ENCODE data around the gene LYRM9. TPM values are rescaled to one million over a fixed set of nuclear protein-coding genes. Genes with fewer than 3 reads are reported as not detected.

Gene LYRM9
- total and polyA plus RNA-seq, 11 donors, result 3.9 to 25.2 (median 9.7) TPM

GRCh38 chr17:27906623-27907022, 13.5 kb upstream of the LYRM9 start:
- no peak for TF ChIP-seq CTCF (IDR thresholded peaks at IDR 0.05)
- no peak for TF ChIP-seq POLR2A (IDR thresholded peaks at IDR 0.05)
- WGBS, 4 donors, result 38 to 62% (median 50%) methylated on average over 3 of the region's 3 CpGs
- H3K27me3 ChIP-seq, result peaks cover 0 to 3% (median 0%) of the 10 kb centered on the region in 9 donors
- H3K9me3 ChIP-seq, result no peaks in the 10 kb centered on the region
- no peak overlapping the region for H3K27ac ChIP-seq
- no peaks in the 10 kb centered on the region for H3K36me3 ChIP-seq
- H3K4me1 ChIP-seq, result no peaks in the 10 kb centered on the region
- ATAC-seq, result no peak
- no peak overlapping the region for H3K4me3 ChIP-seq
- intact Hi-C loops (cut with DNase I), result loop anchor here in 1 of 10 donors (5.0 kb wide), 1 partner anchor 36 kb away; no protein-coding TSS in a partner anchor
- no peak for DNase-seq

- no peaks in the 10 kb centered on the region for H3K36me3 ChIP-seq
- H3K4me3 ChIP-seq, result no peak overlapping the region
- H3K9me3 ChIP-seq, result no peaks in the 10 kb centered on the region
- H3K27me3 ChIP-seq, result peaks cover 0 to 3% (median 0%) of the 10 kb centered on the region in 9 donors
- ATAC-seq, result no peak
- intact Hi-C loops (cut with DNase I), result loop anchor here in 1 of 10 donors (5.0 kb wide), 1 partner anchor 36 kb away; no protein-coding TSS in a partner anchor
- H3K4me1 ChIP-seq, result no peaks in the 10 kb centered on the region
- no peak for DNase-seq
- no peak overlapping the region for H3K27ac ChIP-seq
- TF ChIP-seq POLR2A (IDR thresholded peaks at IDR 0.05) (no peak), CTCF (IDR thresholded peaks at IDR 0.05) (no peak)
Measured at GRCh38 chr17:27906226-27906580, 13.0 kb upstream of the LYRM9 start.

GRCh38 chr17:27905447-27906225, 12.5 kb upstream of the LYRM9 start:
- Histone ChIP-seq H3K27me3 (peaks cover 0 to 3% (median 0%) of the 10 kb centered on the region in 9 donors), H3K9me3 (no peaks in the 10 kb centered on the region), H3K4me3 (no peak overlapping the region), H3K4me1 (no peaks in the 10 kb centered on the region), H3K27ac (no peak overlapping the region), H3K36me3 (no peaks in the 10 kb centered on the region)
- intact Hi-C loops (cut with DNase I), result loop anchor here in 1 of 10 donors (5.0 kb wide), 1 partner anchor 37 kb away; no protein-coding TSS in a partner anchor
- WGBS, 4 donors, result 65 to 77% (median 75%) methylated on average over 9 of the region's 9 CpGs
- ATAC-seq, result no peak
- TF ChIP-seq CTCF (IDR thresholded peaks at IDR 0.05), result no peak
- no peak for TF ChIP-seq POLR2A (IDR thresholded peaks at IDR 0.05)
- no peak for DNase-seq

GRCh38 chr17:27904534-27905446, 11.6 kb upstream of the LYRM9 start:
- Histone ChIP-seq H3K4me3 (no peak overlapping the region), H3K4me1 (no peaks in the 10 kb centered on the region), H3K27me3 (peaks cover 0 to 3% (median 0%) of the 10 kb centered on the region in 9 donors), H3K9me3 (no peaks in the 10 kb centered on the region), H3K36me3 (no peaks in the 10 kb centered on the region), H3K27ac (no peak overlapping the region)
- intact Hi-C loops (cut with DNase I), result loop anchor here in 1 of 10 donors (5.0 kb wide), 1 partner anchor 38 kb away; no protein-coding TSS in a partner anchor
- DNase-seq, result no peak
- ATAC-seq, result no peak
- 81 to 85% (median 83%) methylated on average over 5 of the region's 5 CpGs for WGBS, 4 donors
- TF ChIP-seq POLR2A (IDR thresholded peaks at IDR 0.05) (no peak), CTCF (IDR thresholded peaks at IDR 0.05) (no peak)

All from heart left ventricle (tissue), 16 donors.